GM21529 (cell line): Measurements from ENCODE around the gene CFAP69.
"Not testable (repeated sequence)": the region's sequence is repeated elsewhere in the genome, so short reads cannot be mapped to it uniquely, and the experiment has no call there.

Source experiments
- ATAC-seq: cut with Tn5 transposase; IDR thresholded peaks from one replicate; pipeline ENCODE4 v1.9.1; 2021; ENCODE audit not compliant: unreplicated experiment

CFAP69 gene

DNA sequence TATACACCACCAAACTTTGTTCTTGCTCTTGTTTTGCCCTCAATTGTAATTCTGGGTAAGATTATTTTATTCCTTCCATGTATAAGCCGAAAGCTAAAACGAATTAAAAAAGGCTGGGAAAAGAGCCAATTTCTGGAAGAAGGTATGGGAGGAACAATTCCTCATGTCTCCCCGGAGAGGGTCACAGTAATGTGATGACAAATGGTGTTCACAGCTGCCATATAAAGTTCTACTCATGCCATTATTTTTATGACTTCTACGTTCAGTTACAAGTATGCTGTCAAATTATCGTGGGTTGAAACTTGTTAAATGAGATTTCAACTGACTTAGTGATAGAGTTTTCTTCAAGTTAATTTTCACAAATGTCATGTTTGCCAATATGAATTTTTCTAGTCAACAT, 12.5 kb upstream of the CFAP69 start:
- ATAC-seq = no peak

DNA sequence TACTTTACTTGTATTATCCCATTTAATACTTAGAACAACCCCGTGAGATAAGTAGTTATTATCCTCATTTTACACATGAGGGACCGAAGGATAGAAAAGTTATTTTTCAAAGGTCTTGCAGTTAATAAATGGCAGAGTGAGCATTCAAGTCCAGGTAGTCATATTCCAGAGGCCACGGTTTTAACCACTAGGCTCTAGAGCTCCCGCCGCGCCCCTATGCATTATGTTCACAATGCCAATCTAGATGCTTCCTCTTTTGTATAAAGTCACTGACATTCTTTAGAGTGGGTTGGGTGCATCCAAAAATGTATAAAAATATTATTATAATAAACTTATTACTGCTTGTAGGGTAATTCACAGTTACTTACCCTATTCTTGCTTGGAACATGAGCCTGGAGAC, 11.4 kb upstream of the CFAP69 start:
- ATAC-seq = no peak

DNA sequence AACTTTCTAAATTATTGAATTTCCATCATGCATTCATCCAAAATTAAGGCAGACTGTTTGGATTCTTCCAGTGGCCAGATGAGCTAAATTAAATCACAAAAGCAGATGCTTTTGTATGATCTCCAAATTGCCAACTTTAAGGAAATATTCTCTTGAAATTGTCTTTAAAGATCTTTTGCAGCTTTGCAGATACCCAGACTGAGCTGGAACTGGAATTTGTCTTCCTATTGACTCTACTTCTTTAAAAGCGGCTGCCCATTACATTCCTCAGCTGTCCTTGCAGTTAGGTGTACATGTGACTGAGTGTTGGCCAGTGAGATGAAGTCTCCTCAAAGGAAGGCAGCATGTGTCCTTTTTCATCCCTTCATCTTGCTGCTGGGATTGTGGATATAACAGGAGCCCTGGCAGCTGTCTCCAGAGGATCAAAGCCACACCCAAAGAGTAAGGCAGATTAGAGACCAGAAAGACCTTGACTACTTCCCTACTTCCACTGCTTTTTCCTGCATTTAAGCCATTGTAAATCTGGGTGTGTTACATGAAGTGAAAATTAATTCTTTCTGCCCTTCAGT, 8.2 kb upstream of the CFAP69 start:
- no peak for ATAC-seq

DNA sequence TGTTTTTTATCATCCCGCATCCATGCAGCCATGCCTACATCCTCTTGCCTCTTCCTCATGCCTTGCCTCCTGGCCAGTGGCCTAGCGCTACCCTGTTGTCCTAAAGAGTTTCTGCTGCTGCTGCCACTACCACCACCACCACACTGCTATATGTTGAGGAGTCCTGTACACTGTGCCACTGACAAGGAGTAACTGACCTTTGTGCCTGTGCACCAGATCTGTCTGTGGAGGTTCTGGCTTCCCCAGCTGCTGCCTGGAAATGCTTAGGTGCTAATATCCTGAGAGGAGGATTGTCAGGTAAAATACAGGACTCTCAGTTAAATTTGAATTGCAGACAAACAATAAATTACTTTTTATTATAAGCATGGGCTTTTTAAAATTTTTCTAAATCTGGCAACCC, 7.0 kb upstream of the CFAP69 start:
- ATAC-seq = no peak

DNA sequence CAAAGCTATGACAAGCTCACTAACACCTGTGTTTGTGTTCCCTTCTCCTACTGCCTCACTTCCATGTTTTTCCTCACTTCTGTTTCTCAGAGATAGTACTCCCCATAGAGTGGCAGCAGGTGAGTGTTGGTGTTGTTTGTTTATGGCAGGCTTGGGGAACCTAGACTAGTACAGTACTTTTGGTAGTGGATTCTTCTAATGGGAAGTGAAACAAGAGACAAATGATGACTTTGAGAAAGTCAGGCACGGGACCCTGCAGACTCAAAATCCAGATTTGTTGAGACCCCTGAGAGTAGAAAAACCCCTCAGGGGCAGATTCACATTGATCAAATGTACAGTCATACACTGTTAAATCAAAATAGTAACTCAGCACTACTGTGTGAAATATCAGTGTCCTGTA, 6.4 kb upstream of the CFAP69 start:
- ATAC-seq = no peak

DNA sequence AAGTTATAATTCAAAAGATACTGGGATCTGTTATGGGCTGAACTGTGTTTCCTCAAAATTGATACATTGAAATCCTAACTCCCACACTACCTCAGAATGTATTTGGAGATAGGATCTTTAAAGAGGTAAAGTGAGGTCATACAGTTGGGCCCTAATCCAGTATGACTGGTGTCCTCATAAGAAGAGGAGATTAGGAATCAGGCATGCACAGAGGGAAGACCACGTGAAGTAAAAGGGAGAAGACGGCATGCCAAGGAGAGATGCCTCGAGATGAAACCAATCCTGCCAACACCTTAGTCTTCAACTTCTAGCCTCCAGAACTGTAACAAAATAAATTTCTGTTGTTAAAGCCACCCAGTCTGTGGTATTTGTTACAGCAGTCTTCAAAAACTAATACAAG, 5.9 kb upstream of the CFAP69 start:
- no peak for ATAC-seq

DNA sequence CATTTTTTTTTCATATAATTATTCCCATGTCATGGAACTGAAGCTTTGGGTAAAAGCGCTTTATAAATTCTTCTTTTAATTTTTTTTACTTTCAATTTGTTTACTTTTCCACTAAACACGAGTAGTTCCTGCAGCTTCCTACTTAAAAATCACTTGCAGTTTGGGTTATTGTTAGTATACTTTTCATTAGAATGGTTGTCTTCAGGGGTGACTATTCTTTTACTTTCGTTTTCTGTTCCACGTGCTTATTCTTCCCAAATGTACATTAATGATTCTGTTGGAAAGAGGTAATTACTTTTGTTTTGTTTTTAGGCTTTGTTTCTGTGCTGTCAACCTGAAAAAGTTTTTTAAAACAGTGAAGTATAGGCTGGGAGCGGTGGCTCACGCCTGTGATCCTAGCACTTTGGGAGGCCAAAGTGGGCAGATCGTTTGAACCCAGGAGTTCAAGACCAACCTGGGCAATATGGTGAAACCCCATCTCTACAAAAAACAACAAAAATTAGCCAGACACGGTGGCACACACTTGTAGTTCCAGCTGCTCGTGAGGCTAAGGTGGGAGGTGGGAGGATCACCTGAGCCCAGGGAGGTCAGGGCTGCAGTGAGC, 5.2 kb upstream of the CFAP69 start:
- no peak for ATAC-seq

DNA sequence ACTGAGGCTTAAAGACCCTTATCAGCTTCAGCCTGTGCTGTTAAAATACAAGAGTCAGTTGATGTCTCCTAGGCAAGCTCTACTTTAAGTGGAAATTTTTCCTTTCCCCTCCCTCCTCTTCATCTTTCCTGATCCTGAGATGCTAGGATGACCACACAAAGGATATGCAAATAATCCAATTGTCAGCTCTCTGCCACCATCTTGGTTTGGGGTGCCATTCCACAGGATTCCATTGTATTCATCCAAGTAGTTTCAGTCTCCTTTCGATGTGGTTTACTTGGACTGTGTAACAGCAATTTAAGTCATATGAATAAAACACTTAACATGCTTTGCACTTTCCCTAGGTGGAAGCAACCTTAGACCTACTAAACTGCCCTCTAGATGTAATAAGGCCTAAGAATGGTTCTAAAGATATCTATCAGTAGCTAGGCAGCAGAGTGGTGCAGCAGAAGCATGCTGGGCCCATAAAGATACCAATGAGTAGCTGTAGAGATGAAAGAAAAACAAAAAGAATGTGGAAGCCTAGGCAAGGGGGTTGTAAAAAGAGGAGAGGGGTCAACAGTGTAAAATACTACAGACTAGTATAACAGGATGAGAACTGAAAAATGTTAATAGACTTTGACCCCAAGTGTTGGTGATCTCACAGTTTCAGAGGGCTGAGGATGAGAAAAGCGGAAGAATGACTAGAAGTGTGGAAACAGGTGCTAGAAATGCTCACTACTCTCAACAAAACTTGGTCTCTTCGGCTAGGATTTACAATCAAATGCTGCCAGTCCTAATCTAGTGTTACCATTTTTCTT, 2.4 kb upstream of the CFAP69 start:
- ATAC-seq = peak; percentile 61

DNA sequence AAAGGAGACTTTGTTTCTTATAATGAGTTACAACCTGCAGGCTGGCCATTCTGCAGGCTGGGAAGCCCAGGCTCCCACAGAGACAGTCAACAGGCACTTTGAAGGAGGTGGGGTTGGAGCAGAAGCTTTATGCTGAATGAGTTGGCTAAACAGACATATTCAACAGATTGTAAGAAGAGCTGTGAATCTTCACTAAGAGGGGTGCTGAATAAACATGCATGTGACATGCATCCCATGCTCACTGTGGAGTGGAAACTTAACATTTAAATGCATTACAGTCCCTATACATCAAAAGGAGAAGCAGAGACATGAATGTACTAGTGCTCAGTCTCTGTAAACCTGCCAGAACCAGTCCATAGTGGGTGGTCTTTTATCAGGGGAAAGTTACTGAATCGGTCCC, 1.4 kb upstream of the CFAP69 start:
- no peak for ATAC-seq

DNA sequence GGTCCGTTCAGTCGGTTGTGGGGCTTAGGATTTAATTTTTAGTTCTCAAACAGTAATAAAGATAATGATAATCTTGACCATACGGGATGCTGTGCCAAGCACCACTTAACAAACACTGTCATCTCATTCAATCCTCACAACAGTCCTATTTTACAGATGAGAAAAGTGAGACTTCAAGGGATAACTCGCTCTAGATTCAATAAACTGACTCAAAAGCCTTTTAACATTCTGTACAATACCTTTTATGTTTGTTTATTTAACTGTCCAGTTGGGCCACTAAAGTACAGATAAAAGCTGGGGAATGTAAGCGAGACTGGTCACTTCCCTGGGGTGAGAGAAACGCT, 437 bp upstream of the CFAP69 start:
- ATAC-seq = no peak

DNA sequence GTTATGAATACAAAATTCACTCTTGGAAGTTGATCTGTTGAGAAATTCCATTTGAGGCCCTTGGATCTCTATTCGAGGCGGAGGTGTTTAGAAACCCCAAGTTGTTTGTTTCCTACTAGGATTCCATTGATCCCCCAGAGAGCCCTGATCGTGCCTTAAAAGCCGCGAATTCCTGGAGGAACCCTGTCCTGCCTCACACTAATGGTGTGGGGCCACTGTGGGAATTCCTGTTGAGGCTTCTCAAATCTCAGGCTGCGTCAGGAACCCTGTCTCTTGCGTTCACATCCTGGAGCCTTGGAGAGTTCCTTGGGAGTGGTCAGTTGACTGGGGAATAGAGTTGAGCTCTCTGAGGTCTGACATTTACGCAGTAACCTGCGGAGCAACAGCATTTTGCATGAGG, 1.2 kb downstream of the CFAP69 start:
- ATAC-seq = no peak

DNA sequence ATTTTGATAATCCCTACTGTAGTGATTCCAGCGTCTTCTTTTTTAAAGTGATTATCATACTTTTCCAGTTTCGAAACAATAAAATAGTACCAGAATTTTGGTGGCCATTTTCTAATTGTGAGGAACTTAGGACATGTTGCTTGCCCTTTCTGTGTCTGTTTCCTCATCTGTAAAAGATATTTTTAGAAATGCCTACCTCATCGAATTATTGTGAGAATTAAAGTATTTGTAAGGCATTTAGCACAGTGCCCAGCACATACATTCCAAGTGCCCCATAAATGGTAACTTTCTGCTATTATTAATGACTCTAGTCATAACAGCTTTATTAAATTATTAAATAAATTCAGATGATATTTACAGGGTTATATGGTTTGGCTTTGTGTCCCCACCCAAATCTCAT, 3.7 kb downstream of the CFAP69 start:
- no peak for ATAC-seq

DNA sequence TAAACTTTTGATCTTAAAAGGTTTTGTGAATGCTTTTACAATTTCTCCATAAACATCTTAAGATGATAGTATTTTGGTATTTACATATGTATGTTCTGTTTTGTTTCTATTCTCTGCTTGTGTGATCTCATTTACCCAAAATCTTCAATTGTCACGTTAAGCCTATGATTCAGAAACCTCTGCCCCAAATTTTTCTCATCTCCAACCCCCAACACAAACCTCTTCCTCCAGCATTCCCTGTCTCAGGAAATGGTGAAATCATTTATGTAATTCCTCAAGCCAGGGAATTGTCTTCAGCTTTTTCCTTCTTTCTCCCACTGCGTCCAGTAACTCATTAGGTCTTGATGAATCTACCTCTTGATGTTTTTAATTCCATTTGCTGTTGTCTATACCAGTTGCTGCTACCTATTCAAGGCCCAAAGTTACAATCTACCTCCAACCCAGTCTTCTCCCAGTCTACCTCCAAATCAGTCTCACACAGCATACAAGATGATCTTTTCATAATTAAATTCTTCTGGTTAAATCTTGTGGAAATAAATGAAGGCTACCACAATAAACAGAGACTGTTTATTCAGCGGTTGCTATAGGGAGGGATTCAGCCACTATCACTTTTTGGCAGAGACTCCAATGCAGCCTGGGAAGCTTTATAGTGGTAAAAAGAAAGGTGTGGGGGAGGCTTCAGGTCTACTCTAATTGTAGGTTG, 5.8 kb downstream of the CFAP69 start:
- ATAC-seq = no peak

DNA sequence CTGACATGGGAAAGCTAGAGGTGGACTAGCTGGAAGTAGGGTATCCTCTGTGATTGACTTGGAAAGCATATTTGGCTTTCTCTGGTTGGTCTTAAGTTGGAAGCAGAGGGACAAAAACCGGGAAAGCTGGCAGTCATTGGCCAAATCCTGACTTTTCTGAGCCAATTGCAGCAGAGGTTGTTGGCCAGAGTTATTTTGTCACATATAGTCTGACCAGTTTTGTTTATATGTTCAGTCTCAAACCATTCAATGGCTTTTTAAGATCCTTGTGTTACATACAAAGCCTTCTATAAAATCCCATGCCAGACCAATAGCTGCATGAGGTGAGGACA, 6.3 kb downstream of the CFAP69 start:
- no peak for ATAC-seq

DNA sequence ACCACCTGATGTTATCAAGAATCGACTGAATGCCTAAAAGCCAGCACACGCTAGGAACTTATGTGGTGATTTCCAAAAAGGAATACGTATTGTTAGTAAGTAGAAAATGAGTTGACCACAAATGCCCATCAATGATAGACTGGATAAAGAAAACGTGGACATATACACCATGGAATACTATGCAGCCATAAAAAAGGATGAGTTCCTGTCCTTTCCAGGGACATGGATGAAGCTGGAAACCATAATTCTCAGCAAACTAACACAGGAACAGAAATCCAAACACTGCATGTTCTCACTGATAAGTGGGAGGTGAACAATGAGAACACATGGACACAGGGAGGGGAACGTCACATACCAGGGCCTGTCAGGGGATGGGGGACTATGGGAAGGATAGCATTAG, 11.0 kb downstream of the CFAP69 start:
- ATAC-seq = not testable (repeated sequence)

DNA sequence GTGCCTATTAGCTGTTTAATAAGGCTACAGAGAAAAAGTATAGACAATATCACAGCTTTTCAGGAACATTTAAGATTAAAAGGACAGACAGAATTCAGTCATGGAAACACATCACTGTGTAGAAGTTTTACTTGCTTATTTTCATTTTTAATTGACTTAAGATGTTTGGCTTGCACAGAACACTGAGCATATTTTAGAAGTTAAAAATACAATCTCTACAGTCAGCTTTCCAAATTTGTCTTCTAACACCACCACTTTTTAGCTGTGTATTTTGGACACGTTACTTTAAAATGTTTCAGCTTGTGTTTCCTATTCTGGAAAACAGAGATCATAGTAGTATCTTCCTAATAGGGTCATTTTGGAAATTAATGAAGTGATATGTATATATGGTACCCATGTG, 11.8 kb downstream of the CFAP69 start:
- no peak for ATAC-seq

DNA sequence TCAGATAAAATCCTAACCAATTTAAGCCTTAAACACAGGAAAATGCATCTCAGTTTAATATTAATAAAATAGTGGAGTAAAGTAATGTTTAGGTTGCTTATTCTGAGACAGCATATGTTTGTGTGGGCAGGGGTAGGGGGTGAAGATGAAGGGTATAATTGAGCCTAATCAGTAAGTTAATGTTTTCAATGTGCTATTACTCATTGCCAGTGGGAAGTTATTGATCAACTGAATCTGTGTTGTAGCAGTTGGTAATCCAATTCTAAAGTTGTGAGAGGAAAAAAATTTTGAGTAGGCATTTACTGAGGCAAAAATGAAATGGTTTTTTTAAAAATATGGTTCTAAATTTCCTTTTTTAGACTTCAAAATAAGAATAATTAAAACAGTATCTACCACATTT, 16.5 kb downstream of the CFAP69 start:
- ATAC-seq = no peak

DNA sequence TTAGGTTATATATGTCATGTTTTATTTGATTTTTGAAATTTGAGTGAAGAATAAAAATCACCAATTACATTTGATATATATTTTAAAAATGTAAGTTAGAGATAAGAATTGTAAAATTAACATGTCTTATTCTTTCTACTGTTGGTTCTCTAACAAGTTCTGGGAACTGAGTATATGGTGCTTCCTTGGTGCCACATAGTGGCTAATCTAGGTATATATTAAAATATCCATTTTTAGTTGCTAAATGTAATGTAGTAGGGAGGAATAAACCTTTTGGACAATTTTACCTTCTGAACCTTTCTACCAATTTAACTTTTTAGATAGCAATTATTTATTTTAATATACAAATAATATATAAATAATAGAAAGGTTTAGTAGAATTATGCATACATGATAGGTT, 17.5 kb downstream of the CFAP69 start:
- ATAC-seq = peak; percentile 89

DNA sequence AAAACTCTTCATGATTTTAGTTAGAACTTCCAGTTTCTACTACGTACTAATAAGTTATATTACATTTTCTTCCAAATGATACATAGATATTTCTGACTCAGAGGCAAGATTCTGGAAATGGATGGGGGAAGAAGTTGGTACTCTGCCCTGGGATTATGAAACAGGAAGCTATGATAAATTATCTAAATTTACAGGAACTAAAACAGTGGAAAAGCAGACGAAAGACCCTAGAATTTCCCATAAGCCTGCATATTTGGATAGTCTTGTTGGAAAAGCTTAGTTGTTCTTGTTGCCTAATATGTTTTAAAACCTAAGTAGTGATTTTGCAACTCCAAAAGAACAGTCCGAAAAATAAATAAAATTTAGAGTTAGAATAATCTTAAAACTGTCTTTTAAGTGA, 21.8 kb downstream of the CFAP69 start:
- ATAC-seq = no peak

DNA sequence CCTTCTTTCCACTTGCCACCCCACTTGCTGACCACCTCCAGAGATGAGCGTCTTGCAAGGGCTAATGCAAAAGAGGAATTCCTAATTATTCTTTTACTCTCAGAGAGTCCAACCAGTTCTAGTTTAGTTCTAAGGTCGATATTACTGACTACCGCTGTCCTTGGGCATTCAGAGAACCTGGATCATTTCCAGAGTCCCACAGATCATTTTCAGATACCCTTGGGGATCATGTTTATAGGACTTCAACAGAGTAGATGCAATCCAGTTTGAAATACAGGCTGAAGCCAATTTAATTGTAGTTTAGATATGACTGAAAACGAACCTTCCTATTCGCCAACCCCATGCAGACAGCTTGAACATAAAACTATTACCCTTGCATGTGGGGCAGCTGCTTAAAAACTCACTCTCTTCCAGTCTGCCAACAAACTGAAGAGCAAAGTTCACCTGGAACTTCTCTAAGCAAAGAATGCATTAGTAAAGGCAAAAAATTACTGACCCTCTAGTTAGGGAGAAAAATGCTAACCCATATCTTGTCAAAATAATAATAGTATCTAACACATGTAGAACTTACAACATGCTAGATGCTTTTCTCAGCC, 22.4 kb downstream of the CFAP69 start:
- ATAC-seq = no peak

DNA sequence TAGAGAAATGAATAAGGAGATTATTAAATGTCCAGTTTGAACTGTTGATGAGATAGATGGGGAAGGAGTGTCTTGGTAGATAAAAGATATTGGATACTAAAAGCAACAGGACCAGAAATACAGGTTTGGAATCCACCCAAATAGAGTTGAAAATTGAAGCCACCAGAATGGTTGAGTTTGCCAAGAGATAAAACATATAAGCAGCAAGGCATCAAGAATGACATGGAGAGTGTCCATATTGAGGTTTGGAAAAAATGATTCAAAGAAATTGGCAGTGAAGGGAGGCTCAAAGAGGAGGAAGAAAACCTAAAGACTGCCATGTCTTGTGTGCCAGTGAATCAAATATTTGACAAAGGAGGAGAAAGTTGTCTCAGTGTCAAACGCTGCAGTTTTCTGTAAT, 24.2 kb downstream of the CFAP69 start:
- no peak for ATAC-seq
